Activated CD4-positive, CD25-positive, alpha-beta regulatory T cell treated with anti-CD3 and anti-CD28 coated beads, Interleukin-2, amount 50 U/mL, for 16 hours (primary cell): ENCODE results near the gene HHIPL2.

ENCODE experiments used
- DNase-seq: peaks from one replicate; pipeline ENCODE4 v3.0.0-alpha.2; 2020; ENCODE audit warnings: low read depth, low spot score

HHIPL2 gene

DNA sequence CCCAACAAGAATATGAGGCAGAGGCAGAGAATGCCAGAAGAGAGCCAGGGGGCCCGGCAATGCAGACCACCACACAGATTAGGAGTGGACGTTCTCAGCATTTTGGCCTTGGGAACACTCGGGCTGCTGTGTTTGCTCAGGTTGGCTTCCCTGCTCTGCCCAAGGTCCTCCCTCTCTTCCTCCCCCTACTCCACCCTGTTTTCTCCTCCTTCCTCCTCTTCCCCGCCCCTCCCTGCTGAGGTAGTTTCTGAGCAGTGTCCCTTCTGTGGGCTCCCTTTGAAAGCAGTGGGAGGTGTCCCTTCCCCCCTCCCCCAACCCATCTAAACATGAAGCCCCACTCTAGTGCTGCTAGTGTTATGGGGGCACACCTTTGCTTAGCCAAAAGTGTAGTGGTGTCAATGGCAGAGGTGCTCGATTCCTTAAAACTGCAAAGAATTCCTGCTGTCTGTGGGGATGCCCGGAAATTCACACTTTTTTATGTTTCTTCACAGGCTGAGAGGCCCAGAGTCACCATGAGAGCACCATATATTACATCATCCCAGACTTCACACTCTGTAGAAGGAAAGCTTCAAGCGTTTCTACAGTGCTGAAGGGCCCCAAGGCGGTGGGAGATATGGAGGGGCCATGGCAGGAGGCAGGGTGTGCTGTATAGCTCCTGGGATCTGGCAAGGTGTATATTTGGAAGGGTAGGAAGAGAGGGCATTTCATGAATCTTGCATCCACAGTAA lies at the start of gene HHIPL2:
HHIPL2 (minus strand) TSS at position 161 of the 728 bp plus-strand sequence; CDS start at position 101, 60 bp downstream.
- DNase-seq = no peak

DNA sequence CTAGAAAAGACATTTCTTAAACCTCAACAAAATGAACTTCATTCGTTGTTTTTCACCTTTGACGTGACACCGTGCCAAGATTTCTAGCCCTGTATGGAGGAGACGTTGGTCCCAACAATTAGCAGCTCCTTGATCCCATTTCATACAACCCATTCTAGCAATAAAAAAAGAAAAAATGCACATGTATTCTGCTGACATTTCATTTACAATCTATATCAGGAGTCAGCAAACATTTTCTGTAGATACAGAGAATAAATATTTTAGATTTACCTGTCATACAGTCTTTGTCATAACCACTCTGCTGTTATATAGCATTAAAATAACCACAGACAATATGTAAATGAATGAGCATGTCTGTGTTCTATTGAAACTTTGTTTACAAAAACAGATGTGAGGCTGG lies 48.8 kb upstream of the HHIPL2 start:
- no peak for DNase-seq

DNA sequence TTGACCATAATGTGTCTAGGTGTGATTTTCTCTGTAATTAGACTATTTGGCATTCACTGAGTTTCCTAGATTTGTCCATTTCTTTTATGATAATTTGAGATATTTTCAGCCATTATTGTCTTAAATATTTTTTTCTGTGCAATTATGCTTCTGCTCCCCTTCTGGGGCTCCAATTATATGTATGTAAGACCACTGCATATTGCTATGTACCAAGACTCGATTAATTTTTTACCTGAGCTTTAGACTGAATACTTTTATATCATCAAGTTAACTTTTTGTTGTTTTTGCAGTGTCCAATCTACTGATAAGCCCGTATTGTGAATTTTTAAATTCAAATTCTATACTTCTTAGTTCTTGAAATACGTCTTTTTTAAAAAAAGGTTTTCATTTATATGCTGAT lies 46.9 kb upstream of the HHIPL2 start:
- no peak for DNase-seq

DNA sequence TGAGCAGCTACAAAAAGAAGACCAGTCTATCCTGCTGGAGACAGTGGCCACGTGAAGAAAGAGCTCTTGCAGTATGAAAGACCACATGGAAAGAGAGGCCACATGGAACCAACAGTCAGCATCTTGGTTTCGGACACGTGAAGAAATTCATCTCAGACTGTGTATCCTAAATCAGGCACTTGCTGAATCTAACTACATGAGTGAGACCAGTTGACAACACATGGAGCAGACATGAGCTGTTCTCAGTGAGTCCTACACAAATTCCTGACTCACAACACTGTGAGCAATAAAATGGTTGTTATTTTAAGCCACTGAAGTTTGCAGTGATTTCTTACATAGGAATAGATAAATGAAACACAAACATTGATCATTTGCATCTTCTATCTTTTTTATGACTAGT lies 44.3 kb upstream of the HHIPL2 start:
- DNase-seq = no peak

DNA sequence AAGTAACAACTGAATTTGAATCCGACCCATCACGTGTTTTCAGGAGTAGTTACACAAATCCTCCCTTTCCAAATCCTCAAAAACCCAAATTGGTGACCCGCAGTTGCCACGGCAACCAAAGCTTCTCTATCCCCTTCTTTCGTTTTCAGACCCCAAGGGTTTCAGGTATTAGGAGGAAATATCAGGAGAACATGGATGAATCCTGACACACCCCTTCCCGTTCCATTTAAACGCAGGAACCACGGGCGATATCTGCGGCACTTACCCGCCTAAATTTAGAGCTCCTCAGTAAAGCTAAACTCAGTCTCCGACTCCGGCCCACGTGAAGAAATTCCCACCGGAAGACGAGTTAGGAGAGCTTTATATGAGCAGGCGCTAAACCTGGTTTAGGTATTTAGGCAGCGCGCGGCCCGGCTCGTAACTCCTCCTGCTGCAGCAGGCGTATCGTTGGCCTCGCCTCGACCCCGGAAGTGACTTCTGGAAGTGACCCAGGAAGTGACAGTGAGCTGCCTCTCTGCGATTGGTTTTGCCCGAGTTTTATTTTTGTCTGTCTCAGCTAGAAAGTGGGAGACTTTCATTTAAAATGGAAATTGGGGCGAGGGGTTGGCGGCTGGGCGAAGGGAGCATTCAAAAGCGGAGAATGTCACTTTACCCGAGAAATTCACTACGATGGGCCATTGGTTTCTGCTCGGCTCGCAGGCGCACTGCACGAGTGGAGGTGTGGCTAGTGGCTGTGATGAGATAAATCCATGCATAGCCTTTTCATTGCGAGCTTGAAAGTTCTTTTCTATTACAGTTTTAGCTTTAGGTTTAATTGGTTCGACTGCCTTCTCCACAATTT lies 41.8 kb upstream of the HHIPL2 start, which contains the start of gene TAF1A:
TAF1A (minus strand) TSS at position 472 of the 841 bp plus-strand sequence.
- DNase-seq = peak; percentile 77

DNA sequence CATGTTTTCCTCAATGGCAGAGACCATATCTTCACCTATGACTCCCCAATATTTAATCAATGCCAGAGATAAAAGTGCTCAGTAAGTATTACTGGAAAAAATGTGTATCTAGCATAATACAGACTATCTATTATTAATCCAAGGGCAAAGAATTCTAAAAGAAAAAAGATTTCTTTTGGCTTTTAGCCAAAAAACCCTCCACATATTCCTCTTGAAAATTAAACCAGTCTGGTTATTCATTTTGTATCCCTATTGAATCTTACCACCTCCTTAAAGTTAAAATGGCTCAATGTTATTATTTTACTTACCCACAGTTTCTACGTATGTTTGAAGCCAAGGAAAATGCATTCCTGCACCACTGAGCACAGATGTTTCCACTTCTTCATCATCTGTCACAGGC lies 40.2 kb upstream of the HHIPL2 start:
- no peak for DNase-seq

DNA sequence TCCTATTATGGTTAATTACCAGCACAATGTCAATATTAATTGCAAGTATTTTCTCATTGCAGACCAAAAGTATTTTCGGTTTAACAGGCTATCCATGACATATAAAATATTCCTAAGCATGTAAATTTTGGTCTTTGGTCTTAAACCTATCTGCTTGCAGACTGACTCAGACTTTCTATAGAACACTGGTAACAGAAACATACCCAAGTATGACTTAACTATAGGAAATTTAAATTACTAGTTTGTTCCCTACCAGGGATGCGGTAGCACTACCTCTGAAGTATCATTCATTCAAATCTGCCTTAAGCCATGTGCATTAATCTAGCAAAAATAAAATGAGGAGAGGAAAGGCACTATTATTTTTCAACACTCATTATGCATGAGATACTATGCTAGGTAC lies 38.9 kb upstream of the HHIPL2 start:
- DNase-seq = no peak

DNA sequence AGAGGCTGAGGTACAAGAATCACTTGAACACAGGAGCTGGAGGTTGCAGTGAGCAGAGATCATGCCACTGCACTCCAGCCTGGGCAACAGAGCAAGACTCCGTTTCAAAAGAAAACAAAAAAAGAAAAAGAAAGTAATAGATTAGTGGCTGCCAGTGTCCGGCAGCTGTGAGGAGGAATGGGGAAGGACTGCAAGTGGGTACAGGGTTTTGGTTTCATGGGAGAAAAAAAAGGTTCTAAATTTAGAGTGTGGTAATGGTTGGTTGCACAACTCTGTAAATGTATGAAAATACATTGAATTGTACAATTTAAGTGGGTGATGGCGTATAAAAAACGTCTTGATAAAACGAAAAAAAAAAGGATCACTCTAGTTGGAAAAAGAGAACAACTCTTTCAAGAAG lies 35.2 kb upstream of the HHIPL2 start:
- DNase-seq = no peak

DNA sequence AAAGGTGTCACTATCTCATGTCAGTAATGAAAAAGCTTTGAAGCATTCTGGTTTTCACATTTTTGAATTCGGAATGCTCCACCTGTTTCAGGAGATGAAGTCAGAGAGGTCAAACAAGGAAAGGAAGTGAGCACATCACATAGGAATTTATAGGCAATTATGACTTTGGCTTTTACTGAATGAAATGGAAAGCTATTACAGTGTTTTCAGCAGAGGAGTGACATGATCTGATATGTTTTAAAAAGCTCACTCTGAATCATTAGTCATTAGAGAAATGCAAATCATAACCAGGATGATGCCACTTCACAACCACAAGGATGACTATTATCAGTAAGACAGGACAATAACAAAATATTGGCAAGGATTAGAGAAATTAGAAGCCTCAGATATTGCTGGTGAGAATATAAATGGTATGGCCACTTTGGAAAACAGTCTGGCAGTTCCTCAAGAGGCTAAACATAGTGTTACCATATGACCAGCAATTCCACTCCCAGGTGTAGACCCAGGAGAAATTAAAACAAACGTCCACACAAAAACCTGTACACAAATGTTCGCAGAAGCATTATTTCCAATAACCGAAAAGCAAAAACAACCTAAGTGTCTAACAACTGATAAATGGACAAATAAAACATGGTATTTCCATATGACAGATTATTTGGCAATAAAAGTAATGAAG lies 34.3 kb upstream of the HHIPL2 start:
- DNase-seq = no peak

DNA sequence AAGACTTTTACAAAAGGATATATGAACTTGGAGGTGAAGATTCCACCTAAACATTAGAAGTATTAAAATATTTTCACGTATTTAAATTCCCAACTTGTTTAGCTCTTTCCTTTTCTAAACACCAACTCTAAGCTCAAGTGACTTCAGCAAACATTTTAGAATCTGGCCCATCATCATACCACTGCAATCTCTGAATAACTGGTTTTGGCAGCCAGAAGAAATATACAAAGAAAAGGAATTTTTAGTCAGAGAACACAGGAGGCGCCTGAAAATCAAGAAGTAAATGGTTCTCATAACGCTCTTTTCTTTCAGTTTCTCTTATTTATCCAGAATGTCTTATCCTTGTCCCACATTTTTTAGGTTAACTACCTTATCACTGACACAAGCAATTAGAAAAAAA lies 31.4 kb upstream of the HHIPL2 start:
- no peak for DNase-seq

DNA sequence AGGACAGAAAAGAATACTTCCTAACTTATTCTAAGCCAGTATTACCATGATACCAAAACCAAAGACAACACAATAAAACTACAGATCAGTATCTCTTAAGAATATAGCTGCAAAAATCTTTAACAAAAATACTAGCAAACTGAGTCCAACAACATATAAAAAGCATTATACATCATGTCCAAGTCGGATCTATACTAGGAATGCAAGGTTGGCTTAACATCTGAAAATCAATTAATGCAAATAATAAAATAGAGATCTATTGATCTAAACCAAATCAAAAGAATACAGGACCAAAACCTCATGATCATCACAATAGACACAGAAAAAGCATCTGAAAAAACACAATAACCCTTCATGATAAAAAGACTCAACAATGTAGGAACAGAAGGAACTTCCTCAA lies 22.9 kb upstream of the HHIPL2 start:
- DNase-seq = no peak

DNA sequence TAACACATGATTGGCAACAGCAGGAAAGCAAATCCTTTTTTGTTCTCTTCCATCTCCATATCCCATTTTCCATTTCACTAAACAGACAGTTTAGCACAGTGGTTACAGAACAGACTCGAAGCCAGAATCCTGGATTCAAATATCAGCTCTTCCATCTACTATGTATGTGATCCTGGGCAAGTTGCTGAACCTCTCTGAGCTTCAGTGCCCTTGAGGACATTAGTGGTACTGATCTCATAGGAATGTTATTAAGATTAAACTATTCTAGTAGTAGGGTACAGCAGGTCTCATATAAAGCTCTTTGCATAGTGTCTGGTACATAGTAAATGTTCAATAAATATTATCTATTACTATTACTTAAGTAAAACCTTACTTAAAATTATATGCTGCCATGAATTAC lies 13.8 kb upstream of the HHIPL2 start:
- no peak for DNase-seq

DNA sequence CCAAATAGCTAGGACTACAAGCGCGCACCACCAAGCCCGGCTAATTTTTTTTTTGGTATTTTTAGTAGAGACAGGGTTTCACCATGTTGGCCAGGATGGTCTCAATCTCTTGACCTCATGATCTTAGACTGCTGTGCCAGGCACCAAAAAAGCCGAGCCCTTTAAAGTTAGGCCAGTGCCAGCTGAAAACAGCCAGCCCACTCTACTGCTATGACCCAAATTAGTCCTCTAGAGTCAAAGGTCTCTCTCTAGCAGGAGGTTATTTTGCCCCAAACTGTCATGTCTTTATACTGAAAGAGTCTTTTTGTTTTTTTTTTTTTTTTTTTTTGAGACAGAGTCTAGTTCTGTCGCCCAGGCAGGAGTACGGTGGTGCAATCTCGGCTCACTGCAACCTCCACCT lies 9.7 kb upstream of the HHIPL2 start:
- DNase-seq = no peak

DNA sequence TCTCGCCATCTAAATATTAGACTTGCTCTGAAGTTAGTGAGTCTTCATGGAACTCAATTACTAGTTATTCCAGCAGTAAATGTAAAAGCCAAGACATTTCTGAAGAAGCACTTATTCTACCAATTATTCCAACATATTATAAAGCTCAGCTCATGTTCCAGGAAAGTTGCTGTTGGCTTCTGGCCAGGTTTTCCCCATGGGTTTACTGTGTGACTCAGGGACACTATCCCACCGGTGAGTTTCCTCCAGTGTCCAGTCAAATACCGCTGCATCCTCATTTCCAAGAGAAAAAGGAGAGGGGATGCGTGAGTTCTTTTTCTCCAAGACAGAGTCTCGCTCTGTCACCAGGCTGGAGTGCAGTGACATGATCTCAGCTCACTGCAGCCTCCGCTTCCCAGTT lies 9.2 kb upstream of the HHIPL2 start:
- DNase-seq = no peak

DNA sequence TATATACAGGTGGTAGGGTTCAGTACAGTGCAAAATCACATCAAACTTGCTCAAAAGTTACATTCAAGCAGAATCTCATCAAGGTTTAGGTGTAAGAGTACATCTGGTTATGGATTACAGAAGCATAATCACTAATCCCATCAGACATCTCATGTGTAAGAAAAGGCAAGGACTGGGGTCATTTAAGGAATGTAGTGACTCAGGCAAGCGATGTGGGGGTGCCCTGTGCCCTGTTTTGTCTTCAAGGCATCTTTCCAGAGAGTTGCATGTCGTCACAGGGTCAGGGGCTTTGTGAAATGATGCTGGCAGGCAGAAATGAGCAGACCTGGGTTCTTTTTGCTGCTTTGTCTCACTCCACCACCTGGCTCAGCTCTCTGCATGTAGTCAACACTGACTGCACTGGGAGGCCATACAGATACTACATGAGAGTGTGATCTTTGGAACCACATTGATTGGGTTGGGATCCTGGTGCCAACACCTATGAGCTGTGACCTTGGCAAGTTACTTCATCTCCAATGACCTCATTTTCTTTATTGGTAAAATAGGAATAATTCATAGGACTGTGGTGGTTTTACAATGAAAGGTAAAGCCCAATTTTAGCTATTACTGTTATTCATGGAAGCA lies 8.2 kb upstream of the HHIPL2 start:
- DNase-seq = no peak

DNA sequence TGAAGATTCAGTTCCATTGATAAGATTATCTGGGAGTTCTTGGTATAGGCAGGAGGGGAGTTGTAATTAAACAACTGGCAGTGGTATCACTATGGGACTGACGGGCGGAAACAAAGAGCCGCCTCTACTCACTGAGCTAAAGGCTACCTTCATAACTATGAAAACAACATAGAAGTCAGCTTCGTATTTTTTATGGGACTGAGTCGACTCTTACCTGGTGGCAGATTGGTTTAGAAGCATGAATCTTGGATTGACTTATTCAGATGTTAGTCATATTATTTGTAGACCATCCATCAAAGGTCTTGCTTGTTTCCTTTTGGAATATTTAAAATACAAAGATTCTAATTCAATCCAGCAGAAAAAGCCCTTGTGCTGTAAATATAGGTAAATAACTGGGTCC lies 6.3 kb upstream of the HHIPL2 start:
- DNase-seq = no peak

DNA sequence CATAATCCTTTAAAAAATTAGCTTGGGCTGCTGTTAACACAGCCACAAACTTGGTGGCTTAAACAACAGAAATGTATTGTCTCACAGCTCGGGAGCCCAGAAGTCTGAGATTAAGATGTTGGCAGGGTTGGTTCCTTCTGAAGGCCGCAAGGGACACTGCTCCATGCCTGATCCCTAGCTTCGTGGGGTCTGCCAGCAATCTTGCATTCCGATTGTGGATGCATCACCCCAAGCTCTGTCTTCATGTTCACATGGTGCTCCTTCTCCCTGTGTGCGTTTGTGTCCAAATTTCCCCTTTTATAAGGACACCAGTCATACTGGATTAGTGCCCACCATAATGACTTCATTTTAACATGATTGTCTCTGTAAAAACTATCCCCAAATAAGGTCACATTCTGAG lies 5.0 kb upstream of the HHIPL2 start:
- no peak for DNase-seq

DNA sequence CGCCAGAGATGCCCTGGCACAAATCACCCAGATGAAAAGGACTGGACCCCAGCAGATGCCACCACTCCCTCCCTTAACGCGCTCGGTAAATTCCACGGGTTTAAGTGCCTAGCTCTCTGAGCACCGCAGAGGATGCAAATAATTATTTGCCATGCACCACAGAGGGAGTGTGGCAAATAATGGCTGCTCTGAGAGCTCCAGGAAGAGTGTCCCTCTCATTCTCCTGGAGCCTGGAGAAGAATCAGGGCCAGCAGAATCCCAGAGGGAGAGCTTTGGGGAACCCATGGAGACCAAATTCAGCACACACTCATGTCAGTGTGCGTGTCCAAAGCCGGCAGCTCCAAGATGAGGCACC lies 667 bp downstream of the HHIPL2 start:
- no peak for DNase-seq

DNA sequence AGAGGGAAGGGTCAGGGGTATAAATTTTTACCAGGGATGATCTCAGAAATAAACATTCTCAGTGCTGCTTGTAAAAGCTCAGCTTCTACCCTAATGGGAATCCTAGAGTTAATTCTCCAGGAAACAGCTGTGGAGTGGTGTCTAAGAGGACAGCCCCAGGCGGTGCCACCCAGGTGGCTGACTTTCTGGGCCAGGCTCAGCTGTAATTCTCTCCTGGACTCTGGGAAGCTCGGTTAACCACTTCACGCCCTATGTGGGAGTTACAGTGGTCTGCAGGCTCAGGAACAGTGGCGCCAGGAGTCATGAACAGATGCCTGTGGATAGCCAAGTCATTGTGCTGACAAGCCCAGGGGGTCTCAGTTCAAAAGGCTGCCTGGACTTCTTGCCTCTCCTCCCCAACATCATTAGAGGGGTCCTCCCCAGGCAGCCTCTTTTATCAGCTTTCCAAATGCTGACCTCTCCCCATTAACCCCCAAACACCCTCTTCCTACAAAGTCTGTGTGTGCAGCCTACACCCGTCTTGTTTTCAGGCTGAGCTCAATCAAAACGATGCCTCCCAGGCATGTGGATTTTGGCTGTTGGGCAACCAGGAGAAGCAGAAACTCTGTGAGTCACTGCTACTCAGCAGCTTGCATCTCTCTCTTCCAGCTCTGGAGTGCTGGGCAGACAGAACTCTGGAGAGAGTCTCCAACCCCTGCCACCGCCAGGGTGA lies 1.2 kb downstream of the HHIPL2 start:
- DNase-seq = no peak

DNA sequence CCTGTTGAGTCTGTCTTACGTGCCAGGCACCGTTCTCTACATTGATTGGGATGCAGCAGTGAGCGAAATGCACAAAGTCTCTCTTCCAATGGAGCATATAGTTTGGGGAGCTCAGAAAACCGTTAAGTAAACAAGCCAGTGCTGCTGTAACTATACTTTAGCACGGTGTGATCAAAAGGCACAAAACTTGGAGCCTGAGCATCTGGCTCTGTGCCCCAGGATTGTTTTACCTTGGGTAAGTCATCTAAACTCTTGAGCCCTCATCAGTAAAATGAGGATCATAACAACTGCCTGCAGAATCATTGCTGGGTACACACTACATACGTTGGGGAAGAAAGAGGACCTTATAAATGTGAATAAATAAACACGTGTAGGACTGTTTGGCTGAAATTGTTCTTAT lies 1.8 kb downstream of the HHIPL2 start:
- DNase-seq = no peak

DNA sequence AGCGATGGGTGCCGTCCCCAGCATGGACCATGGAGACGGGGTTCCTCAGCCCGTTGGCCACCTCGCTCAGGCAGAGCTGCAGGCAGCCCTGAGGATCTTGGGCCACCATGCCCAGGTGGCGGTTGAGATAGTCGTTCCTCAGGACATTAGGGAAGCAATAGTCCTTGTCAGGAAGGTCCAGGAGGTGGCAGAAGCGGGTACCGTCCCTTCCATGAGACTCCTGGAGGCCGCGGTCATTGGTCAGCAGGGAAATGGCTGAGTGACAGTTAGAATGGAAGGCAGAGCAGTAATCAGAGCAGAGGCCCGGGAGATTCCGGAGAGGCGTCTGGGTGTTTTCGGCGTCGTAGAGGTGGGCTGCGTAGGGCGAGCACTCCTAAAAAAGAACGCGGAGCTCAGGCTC lies 4.1 kb downstream of the HHIPL2 start:
- no peak for DNase-seq

DNA sequence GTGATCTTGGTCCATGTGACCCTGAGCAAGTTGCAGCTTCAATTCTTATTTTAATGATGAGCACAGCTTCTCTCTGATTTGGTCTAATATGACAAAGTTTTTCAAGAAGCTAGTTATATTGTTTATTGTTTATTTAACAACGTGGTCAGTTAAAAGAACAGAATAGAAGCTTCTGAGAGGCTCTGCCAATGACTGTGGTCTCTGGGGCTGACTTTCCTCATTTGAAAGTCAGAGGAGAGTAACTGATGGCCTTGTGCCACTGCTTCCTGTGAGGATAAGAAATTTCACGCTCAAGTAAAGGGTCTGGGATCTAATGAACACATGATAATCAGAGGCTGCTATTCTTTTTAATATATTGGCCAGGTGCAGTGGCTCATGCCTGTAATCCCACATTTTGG lies 7.3 kb downstream of the HHIPL2 start:
- no peak for DNase-seq
